ACC112 (cell line): ENCODE measurements around the gene YPEL4.

Experiments
- H2AFZ ChIP-seq: fragments of 200-600 bp; sonication (generic); one replicate; pipeline ENCODE4 v1.6.0; 2017; ENCODE audit warnings: antibody characterized with exemption, low read length; ENCODE audit not compliant: unreplicated experiment
- H3K27ac ChIP-seq: fragments of 200-600 bp; sonication (generic); 2 replicates; pipeline ENCODE4 v1.5.1; 2014; ENCODE audit warnings: low read depth, mild to moderate bottlenecking, antibody characterized with exemption, low read length, moderate library complexity
- H3K27me3 ChIP-seq: fragments of 200-600 bp; sonication (generic); 2 replicates; pipeline ENCODE4 v1.6.1; 2014; ENCODE audit warnings: mild to moderate bottlenecking, antibody characterized with exemption, low read length, moderate library complexity, mixed read lengths; ENCODE audit not compliant: insufficient read depth
- H3K36me3 ChIP-seq: fragments of 200-600 bp; sonication (generic); 2 replicates; pipeline ENCODE4 v1.6.1; 2016; ENCODE audit warnings: mild to moderate bottlenecking, antibody characterized with exemption, low read length, moderate library complexity, mixed read lengths; ENCODE audit not compliant: insufficient read depth
- H3K4me1 ChIP-seq: fragments of 200-600 bp; sonication (generic); one replicate; pipeline ENCODE4 v1.6.1; 2016; ENCODE audit warnings: low read length, mixed read lengths; ENCODE audit not compliant: insufficient read depth, unreplicated experiment, control insufficient read depth
- H3K4me3 ChIP-seq: fragments of 200-600 bp; sonication (generic); 2 replicates; pipeline ENCODE4 v1.5.1; 2014; ENCODE audit warnings: mild to moderate bottlenecking, low read depth, low read length
- H3K79me2 ChIP-seq: fragments of 200-600 bp; sonication (generic); one replicate; pipeline ENCODE4 v1.6.0; 2016; ENCODE audit warnings: low read length; ENCODE audit not compliant: control insufficient read depth, unreplicated experiment, insufficient read depth

YPEL4 gene

GRCh38 chr11:57633394-57634070, 16.2 kb downstream of the YPEL4 start:
- Histone ChIP-seq H3K4me3 (no peak overlapping the region), H2AFZ (no peak overlapping the region), H3K36me3 (no peaks in the 10 kb centered on the region), H3K27me3 (peaks cover 27% of the 10 kb centered on the region; the same call in 1 of the 2 replicates), H3K79me2 (peaks cover 4% of the 10 kb centered on the region), H3K4me1 (peaks cover 6% of the 10 kb centered on the region), H3K27ac (no peak overlapping the region)

DNA sequence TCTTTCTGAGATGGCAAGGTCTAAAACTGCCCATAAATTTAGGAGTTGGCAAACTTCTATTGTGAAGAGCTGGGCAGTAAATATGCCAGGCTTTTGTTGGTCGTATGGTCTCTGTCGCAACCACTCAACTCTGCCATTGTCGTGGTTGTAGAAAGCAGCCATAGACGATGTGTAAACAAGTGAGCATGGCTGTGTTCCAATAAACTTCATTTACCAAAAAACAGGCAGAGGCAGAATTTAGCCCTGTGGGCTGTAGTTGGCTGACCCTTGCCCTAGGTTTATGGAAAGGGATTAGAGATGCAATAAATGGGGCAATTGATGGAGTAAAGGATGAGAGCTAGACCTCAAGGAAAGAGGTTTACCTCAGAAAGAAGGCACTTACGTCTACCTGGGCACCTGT, 17.6 kb downstream of the YPEL4 start:
- Histone ChIP-seq H2AFZ (no peak overlapping the region), H3K4me1 (no peaks in the 10 kb centered on the region), H3K79me2 (no peaks in the 10 kb centered on the region), H3K4me3 (no peak overlapping the region), H3K36me3 (no peaks in the 10 kb centered on the region), H3K27ac (no peak overlapping the region), H3K27me3 (peaks cover 27% of the 10 kb centered on the region; the same call in 1 of the 2 replicates)

DNA sequence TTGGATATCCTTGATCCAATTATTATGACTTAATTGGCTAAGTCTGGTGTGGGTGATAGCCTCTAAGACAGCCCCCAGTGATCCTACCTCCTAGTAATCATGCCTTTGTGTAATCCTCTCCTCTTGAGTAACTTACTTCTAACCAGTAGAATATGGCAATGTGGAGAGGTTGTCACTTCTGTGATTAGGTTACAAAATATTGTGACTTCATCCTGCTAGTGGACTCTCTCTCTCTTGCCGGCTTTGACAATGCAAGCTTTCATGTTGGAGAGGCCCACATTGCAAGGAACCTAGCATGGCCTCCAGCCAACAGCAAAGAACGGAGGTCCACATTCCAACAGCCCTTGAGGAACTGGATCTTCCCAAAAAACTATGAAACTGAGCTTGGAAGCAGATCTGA, 19.5 kb downstream of the YPEL4 start:
- Histone ChIP-seq H3K27me3 (peaks cover 27% of the 10 kb centered on the region; the same call in 1 of the 2 replicates), H3K4me3 (no peak overlapping the region)

DNA sequence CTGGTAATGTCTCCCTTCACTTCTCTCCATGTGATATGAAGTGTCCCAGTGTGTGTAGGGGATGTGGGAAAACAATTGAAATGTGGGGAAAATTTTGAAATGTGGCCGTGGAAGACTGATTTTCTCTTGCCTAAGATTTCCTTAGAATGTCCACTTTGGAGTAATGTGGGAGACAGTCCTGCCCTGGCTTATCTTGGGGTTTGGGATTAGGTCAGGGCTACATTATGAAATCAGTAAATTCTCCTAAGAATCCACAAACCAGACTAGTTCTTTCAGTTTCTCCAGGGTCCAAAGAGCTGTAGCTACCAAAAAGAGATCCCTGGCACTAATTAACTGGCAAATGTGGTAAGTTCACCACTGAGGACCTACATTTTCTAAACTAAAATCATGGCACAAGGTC, 22.8 kb downstream of the YPEL4 start:
- H3K79me2 ChIP-seq = no peaks in the 10 kb centered on the region
- no peaks in the 10 kb centered on the region for H3K36me3 ChIP-seq
- H3K27ac ChIP-seq = no peak overlapping the region
- H3K4me3 ChIP-seq = no peak overlapping the region
- peaks cover 13% of the 10 kb centered on the region; the same call in 1 of the 2 replicates for H3K27me3 ChIP-seq
- H2AFZ ChIP-seq = no peak overlapping the region
- H3K4me1 ChIP-seq = no peaks in the 10 kb centered on the region

More for the DNA sequence above, 19.5 kb downstream of the YPEL4 start:
- Histone ChIP-seq H3K36me3 (no peaks in the 10 kb centered on the region), H3K4me1 (no peaks in the 10 kb centered on the region), H3K79me2 (no peaks in the 10 kb centered on the region), H3K27ac (no peak overlapping the region), H2AFZ (no peak overlapping the region)

- Histone ChIP-seq H3K4me1 (no peaks in the 10 kb centered on the region), H3K27me3 (no peaks in the 10 kb centered on the region)
These were observed 24.8 kb downstream of the YPEL4 start for GRCh38 chr11:57624864-57625263.

GRCh38 chr11:57622263-57622662, 27.4 kb downstream of the YPEL4 start:
- Histone ChIP-seq H3K4me3 (no peak overlapping the region), H3K27me3 (no peaks in the 10 kb centered on the region)

More at GRCh38 chr11:57624864-57625263, 24.8 kb downstream of the YPEL4 start:
- Histone ChIP-seq H3K79me2 (no peaks in the 10 kb centered on the region), H3K27ac (no peak overlapping the region), H2AFZ (no peak overlapping the region), H3K36me3 (0 out of 2 replicates have a peak, but pooled peaks cover 1% of the 10 kb centered on the region), H3K4me3 (no peak overlapping the region)

DNA sequence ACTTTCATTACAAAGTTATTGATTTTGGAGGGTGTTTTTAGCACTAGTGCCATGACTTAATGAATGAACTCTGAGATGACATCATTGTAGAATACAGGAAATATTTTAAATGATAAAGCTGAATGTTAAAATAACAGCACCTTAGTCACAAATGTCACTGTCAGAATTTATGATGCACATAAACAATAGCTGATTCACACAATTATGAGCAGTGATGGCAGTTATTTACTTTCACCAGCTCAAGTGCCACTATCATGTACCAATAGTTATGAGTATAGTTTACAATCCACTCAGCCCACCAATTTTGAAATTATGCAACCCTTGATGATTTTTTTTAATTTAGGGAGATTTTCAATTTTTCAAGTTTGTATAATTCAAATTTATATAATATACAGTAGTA, 29.2 kb downstream of the YPEL4 start:
- Histone ChIP-seq H3K4me1 (no peaks in the 10 kb centered on the region), H3K79me2 (no peaks in the 10 kb centered on the region), H2AFZ (no peak overlapping the region), H3K36me3 (peaks cover 11% of the 10 kb centered on the region; the same call in 1 of the 2 replicates), H3K27me3 (no peaks in the 10 kb centered on the region), H3K4me3 (no peak overlapping the region), H3K27ac (no peak overlapping the region)

More at GRCh38 chr11:57622263-57622662, 27.4 kb downstream of the YPEL4 start:
- Histone ChIP-seq H2AFZ (no peak overlapping the region), H3K79me2 (no peaks in the 10 kb centered on the region), H3K4me1 (no peaks in the 10 kb centered on the region), H3K36me3 (peaks cover 11% of the 10 kb centered on the region; the same call in 1 of the 2 replicates), H3K27ac (no peak overlapping the region)

DNA sequence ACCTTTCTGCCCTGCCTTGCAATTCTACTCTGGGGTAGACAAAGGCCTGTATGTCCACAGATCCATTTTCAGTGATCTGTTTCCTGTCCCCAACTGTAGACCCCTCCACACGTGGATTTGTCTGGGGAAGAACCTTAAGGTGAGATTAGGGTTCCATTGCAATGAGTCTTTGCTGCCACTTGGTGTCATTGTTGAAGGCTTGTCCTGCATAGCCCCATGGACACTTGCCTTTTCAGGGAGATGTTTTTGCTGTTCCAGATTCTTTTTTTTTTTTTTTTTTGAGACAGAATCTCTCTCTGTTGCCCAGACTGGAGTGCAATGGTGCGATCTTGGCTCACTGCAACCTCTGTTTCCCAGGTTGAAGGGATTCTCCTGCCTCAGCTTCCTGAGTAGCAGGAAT, 30.4 kb downstream of the YPEL4 start:
- H3K27ac ChIP-seq = no peak overlapping the region
- H2AFZ ChIP-seq = no peak overlapping the region
- H3K79me2 ChIP-seq = no peaks in the 10 kb centered on the region
- peaks cover 13% of the 10 kb centered on the region; the same call in 1 of the 2 replicates for H3K36me3 ChIP-seq
- no peak overlapping the region for H3K4me3 ChIP-seq
- no peaks in the 10 kb centered on the region for H3K4me1 ChIP-seq
- H3K27me3 ChIP-seq = no peaks in the 10 kb centered on the region

GRCh38 chr11:57618438-57618837, 31.3 kb downstream of the YPEL4 start:
- no peaks in the 10 kb centered on the region for H3K4me1 ChIP-seq
- no peaks in the 10 kb centered on the region for H3K27me3 ChIP-seq
- no peak overlapping the region for H3K4me3 ChIP-seq
- H3K79me2 ChIP-seq = no peaks in the 10 kb centered on the region
- H2AFZ ChIP-seq = no peak overlapping the region
- peaks cover 13% of the 10 kb centered on the region; the same call in 1 of the 2 replicates for H3K36me3 ChIP-seq
- no peak overlapping the region for H3K27ac ChIP-seq

DNA sequence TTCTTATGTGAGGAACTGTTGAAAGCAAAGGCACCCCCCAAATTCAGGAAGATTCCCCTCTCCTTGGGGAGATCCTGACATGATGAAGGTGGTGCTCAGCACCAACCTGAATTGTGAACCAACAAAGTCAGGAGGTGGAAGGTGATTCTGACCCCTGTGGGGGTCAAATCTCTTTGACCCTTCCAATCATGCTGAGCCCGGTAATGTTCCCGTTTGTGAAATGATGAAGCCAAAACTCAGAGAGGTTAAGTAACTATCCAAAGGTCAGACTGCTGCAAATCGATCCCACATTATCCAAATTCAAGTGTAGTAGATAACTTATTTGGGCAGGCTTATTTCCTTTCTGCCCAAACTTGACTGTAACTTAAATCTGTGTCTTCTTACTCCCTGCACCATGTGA, 33.1 kb downstream of the YPEL4 start:
- H3K79me2 ChIP-seq = no peaks in the 10 kb centered on the region
- H3K27me3 ChIP-seq = no peaks in the 10 kb centered on the region
- H3K4me1 ChIP-seq = no peaks in the 10 kb centered on the region
- H2AFZ ChIP-seq = no peak overlapping the region
- no peak overlapping the region for H3K4me3 ChIP-seq
- peaks cover 13% of the 10 kb centered on the region; the same call in 1 of the 2 replicates for H3K36me3 ChIP-seq
- H3K27ac ChIP-seq = no peak overlapping the region

- no peaks in the 10 kb centered on the region for H3K27me3 ChIP-seq
- H3K27ac ChIP-seq = no peak overlapping the region
- H3K4me3 ChIP-seq = no peak overlapping the region
- no peaks in the 10 kb centered on the region for H3K4me1 ChIP-seq
- H3K36me3 ChIP-seq = peaks cover 13% of the 10 kb centered on the region; the same call in 1 of the 2 replicates
- no peaks in the 10 kb centered on the region for H3K79me2 ChIP-seq
- H2AFZ ChIP-seq = no peak overlapping the region
These were observed 34.4 kb downstream of the YPEL4 start for GRCh38 chr11:57615308-57615707.
